ENCODE measurements around the gene GPR157.

- TF ChIP-seq, protein P1, sequence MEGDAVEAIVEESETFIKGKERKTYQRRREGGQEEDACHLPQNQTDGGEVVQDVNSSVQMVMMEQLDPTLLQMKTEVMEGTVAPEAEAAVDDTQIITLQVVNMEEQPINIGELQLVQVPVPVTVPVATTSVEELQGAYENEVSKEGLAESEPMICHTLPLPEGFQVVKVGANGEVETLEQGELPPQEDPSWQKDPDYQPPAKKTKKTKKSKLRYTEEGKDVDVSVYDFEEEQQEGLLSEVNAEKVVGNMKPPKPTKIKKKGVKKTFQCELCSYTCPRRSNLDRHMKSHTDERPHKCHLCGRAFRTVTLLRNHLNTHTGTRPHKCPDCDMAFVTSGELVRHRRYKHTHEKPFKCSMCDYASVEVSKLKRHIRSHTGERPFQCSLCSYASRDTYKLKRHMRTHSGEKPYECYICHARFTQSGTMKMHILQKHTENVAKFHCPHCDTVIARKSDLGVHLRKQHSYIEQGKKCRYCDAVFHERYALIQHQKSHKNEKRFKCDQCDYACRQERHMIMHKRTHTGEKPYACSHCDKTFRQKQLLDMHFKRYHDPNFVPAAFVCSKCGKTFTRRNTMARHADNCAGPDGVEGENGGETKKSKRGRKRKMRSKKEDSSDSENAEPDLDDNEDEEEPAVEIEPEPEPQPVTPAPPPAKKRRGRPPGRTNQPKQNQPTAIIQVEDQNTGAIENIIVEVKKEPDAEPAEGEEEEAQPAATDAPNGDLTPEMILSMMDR (IDR thresholded peaks at IDR 0.05; ENCODE audit: low read depth, low read length): no peak
- no peak for TF ChIP-seq EZH2phosphoT487 (IDR thresholded peaks at IDR 0.05; ENCODE audit: low read depth)
Measured at GRCh38 chr1:9078752-9079500, 50.0 kb downstream of the GPR157 start.
